K562 (cell line): ENCODE results near the gene RNF126. TPM values are rescaled to one million over a fixed set of nuclear protein-coding genes. Genes with fewer than 3 reads are reported as not detected.

Source experiments
- ATAC-seq: fragments of 200-7000 bp; cut with Tn5 transposase; 3 replicates; pipeline ENCODE4 v1.9.1; 2020; ENCODE audit warnings: moderate library complexity
- BruUV-seq: library from RNA; stranded (reverse); fragments of 400-500 nt; replicated peaks from 2 replicates; lab custom pipeline; 2021; lab: Mats Ljungman, UMichigan
- CTCF ChIA-PET: fragments of 300-600 bp; formaldehyde crosslinking; extraction: SDS; loops from one replicate; lab custom pipeline; 2021; ENCODE audit warnings: low intra/inter-chr PET ratio; lab: Yijun Ruan, JAX
- POLR2A ChIA-PET: fragments of 300-600, 350-650 bp; sonication (Branson Sonifier 250); formaldehyde crosslinking; extraction: SDS; loops from one replicate; lab custom pipeline; 2021; ENCODE audit warnings: antibody characterized with exemption, inconsistent platforms; lab: Yijun Ruan, JAX
- DNase-seq, 4 experiments: peaks; one replicate each; pipeline versions ENCODE4 v3.0.0 to v3.0.0-alpha.2; 2011 to 2018; ENCODE audit warnings: low spot score in 3 of 4, mixed read lengths in 3 of 4; ENCODE audit errors: extremely low read depth in 1 of 4
- FAIRE-seq: peaks from 2 replicates; lab custom pipeline; 2011; peaks lifted over from hg19 to GRCh38; lab: Jason Lieb, UNC
- H2AFZ ChIP-seq: 2 replicates; pipeline ENCODE4 v1.6.0; 2011; ENCODE audit warnings: low read depth, low read length, control low read depth, inconsistent platforms
- H3K27ac ChIP-seq: fragments of 200-600 bp; 3 replicates; pipeline ENCODE4 v1.8.0; 2011; ENCODE audit warnings: low read depth, mild to moderate bottlenecking, control low read depth, inconsistent platforms, low read length, moderate library complexity, mixed read lengths; ENCODE audit errors: extremely low read depth
- H3K27me3 ChIP-seq, 2 experiments: fragments of 300-600 bp in 1 of 2; 2 replicates in 1 of 2; 3 replicates in 1 of 2; pipeline versions ENCODE4 v1.6.0 to v1.8.0; 2011; ENCODE audit warnings: inconsistent platforms in 2 of 2, low read length in 2 of 2, mild to moderate bottlenecking in 1 of 2, mixed read lengths in 1 of 2, moderate library complexity in 1 of 2; ENCODE audit not compliant: control insufficient read depth in 2 of 2, insufficient read depth in 2 of 2
- H3K36me3 ChIP-seq: fragments of 300-600 bp; 3 replicates; pipeline ENCODE4 v1.8.0; 2011; ENCODE audit warnings: mild to moderate bottlenecking, low read length, inconsistent platforms; ENCODE audit not compliant: control insufficient read depth, insufficient read depth
- H3K4me1 ChIP-seq, 2 experiments: fragments of 200-600 bp in 1 of 2; replicated peaks in 1 of 2; 2 replicates in 1 of 2; 3 replicates in 1 of 2; pipeline versions ENCODE4 v1.5.1 to v1.8.0; 2011; ENCODE audit warnings: inconsistent platforms in 2 of 2, low read length in 2 of 2, mild to moderate bottlenecking in 1 of 2, mixed read lengths in 1 of 2, moderate library complexity in 1 of 2; ENCODE audit not compliant: control insufficient read depth in 2 of 2, insufficient read depth in 2 of 2
- H3K4me2 ChIP-seq: 2 replicates; pipeline ENCODE4 v1.6.1; 2011; ENCODE audit warnings: low read length, control low read depth, inconsistent platforms, mixed read lengths; ENCODE audit not compliant: insufficient read depth
- H3K4me3 ChIP-seq: fragments of 200-600 bp; sonication (generic), shearing (Covaris generic); 2 replicates; pipeline ENCODE4 v1.5.1; 2016; ENCODE audit warnings: control low read depth, inconsistent platforms
- H3K79me2 ChIP-seq: fragments of 200-600 bp; 3 replicates; pipeline ENCODE4 v1.8.0; 2011; ENCODE audit warnings: low read length, inconsistent platforms; ENCODE audit not compliant: control insufficient read depth, insufficient read depth
- H3K9ac ChIP-seq, 2 experiments: 2 replicates each; pipeline versions ENCODE4 v1.6.0 to v1.6.1; 2011; ENCODE audit warnings: low read depth in 2 of 2, low read length in 2 of 2, control low read depth in 1 of 2, inconsistent platforms in 1 of 2, mild to moderate bottlenecking in 1 of 2, mixed read lengths in 1 of 2; ENCODE audit not compliant: insufficient read depth in 1 of 2
- H3K9me1 ChIP-seq: one replicate; pipeline ENCODE4 v1.6.0; 2011; ENCODE audit warnings: inconsistent platforms, mild to moderate bottlenecking, low read length, moderate library complexity; ENCODE audit not compliant: control insufficient read depth, insufficient read depth
- H3K9me3 ChIP-seq: replicated peaks from 2 replicates; pipeline ENCODE4 v1.5.1; 2011; ENCODE audit warnings: low read depth, low read length, inconsistent platforms; ENCODE audit not compliant: control insufficient read depth, insufficient read depth
- H4K20me1 ChIP-seq: replicated peaks from 2 replicates; pipeline ENCODE4 v1.6.1; 2011; ENCODE audit warnings: low read length, inconsistent platforms, mixed read lengths; ENCODE audit not compliant: control insufficient read depth, insufficient read depth
- EHMT2 ChIP-seq: fragments of 450-650 bp; IDR thresholded peaks from 2 replicates; pipeline ENCODE4 v1.6.1; 2018; ENCODE audit warnings: antibody characterized with exemption
- KLF6 ChIP-seq: fragments of 250-450 bp; sonication (Bioruptor Pico); IDR thresholded peaks from 2 replicates; pipeline ENCODE4 v1.4.0; 2020; ENCODE audit warnings: mild to moderate bottlenecking, moderate library complexity, borderline replicate concordance
- POLR2G ChIP-seq: fragments of 200-400 bp; formaldehyde crosslinking; IDR thresholded peaks from 2 replicates; pipeline ENCODE4 v1.6.1; 2017; ENCODE audit warnings: low read depth, mild to moderate bottlenecking, antibody characterized with exemption, low read length, moderate library complexity
- STAG1 ChIP-seq: sonication (generic); formaldehyde crosslinking; IDR thresholded peaks from 2 replicates; pipeline ENCODE4 v1.5.0; 2020; ENCODE audit warnings: missing genetic modification reagents, borderline replicate concordance
- ZNF586 ChIP-seq: fragments of 450-650 bp; formaldehyde crosslinking; conservative IDR thresholded peaks from 2 replicates; pipeline ENCODE4 v1.4.0; 2020; ENCODE audit warnings: mild to moderate bottlenecking, moderate library complexity
- WGBS: fragments of 100-300 bp; shearing (Covaris generic); methylation state at CpG from one replicate; pipeline ENCODE4 v1.1.6; 2016; ENCODE audit warnings: low coverage, mixed read lengths; ENCODE audit not compliant: insufficient coverage; ENCODE audit errors: missing lambda C conversion rate; 5-methylcytosine and 5-hydroxymethylcytosine counted together
- in situ Hi-C: fragments of 300-500 bp; cut with MboI; formaldehyde crosslinking; loops from 4 replicates; pipeline ENCODE4 v1.15.0; 2018; ENCODE audit warnings: inconsistent platforms, mixed read lengths
- intact Hi-C: fragments of 100-400 bp; cut with micrococcal nuclease; formaldehyde crosslinking; loops from 2 replicates; pipeline ENCODE4 v1.14.2; 2022
- polyA plus RNA-seq, 8 experiments: library from polyadenylated mRNA; depleted of rRNA in 4 of 8; stranded (reverse) in 5 of 8; unstranded in 3 of 8; fragments of >200 nt; fragmentation: Nextera tagmentation in 2 of 8; fragmentation: Illumina TruSeq in 1 of 8; extraction: Ambion mirVana in 2 of 8; extraction: Trizol in 1 of 8; gene quantifications; 2 replicates each; pipeline versions ENCODE4 v1.2.1 to v1.2.3, GENCODE V29; 2011 to 2014; ENCODE audit warnings: inconsistent platforms in 1 of 8, missing spikeins in 1 of 8
- total RNA-seq, 7 experiments: library from RNA; depleted of rRNA in 6 of 7; stranded (reverse); fragments of >200 nt in 6 of 7; fragmentation: Illumina TruSeq in 2 of 7; extraction: Trizol in 2 of 7; gene quantifications; 2 replicates each; pipeline versions ENCODE4 v1.2.1 to v1.2.3, GENCODE V29; 2011 to 2021; ENCODE audit warnings: low replicate concordance in 1 of 7

Gene RNF126
- total and polyA plus RNA-seq, 9 of the 15 experiments (the other 6 are each of a cell fraction or from before 2014, with no cell fraction given) = 0.27 to 101 (median 12.3) TPM

GRCh38 chr19:618247-618619 is 44.8 kb downstream of the RNF126 start:
- BruUV-seq = no TSS peak
- Histone ChIP-seq H3K27me3 (no peaks in the 10 kb centered on the region), H3K79me2 (no peaks in the 10 kb centered on the region), H3K36me3 (peaks cover 73% of the 10 kb centered on the region; the same call in 2 of the 3 replicates), H2AFZ (no peak overlapping the region), H3K27ac (no peak overlapping the region), H3K9me3 (no peaks in the 10 kb centered on the region; the same call in 1 of the 2 replicates), H3K4me2 (no peak overlapping the region), H3K4me1 (peaks cover 0 to 11% of the 10 kb centered on the region in 2 experiments; a peak in 2 of 5 replicates), H3K9me1 (no peaks in the 10 kb centered on the region), H3K9ac (no peak overlapping the region; a peak in 1 of 4 replicates), H4K20me1 (no peaks in the 10 kb centered on the region), H3K4me3 (no peak overlapping the region)
- DNase-seq (no peak), ATAC-seq (no peak), FAIRE-seq (no peak)
- ChIA-PET POLR2A (no interaction called here), CTCF (no interaction called here)
- TF ChIP-seq POLR2G (0 out of 2 replicates have a peak, but pooled peaks have one; percentile 41), EHMT2 (no peak)
- in situ Hi-C loops (no loop called here), intact Hi-C loops (no loop called here)
- WGBS = 98% methylated on average over 18 of the region's 19 CpGs

GRCh38 chr19:617551-618246 is 45.3 kb downstream of the RNF126 start:
- BruUV-seq = no TSS peak
- intact Hi-C loops (no loop called here), in situ Hi-C loops (no loop called here)
- Histone ChIP-seq H3K9me3 (no peaks in the 10 kb centered on the region; the same call in 1 of the 2 replicates), H4K20me1 (no peaks in the 10 kb centered on the region), H3K4me1 (peaks cover 0 to 15% of the 10 kb centered on the region in 2 experiments; a peak in 2 of 5 replicates), H3K27ac (no peak overlapping the region), H3K27me3 (no peaks in the 10 kb centered on the region), H2AFZ (no peak overlapping the region), H3K36me3 (peaks cover 73% of the 10 kb centered on the region; the same call in 2 of the 3 replicates), H3K9me1 (no peaks in the 10 kb centered on the region), H3K9ac (no peak overlapping the region), H3K79me2 (no peaks in the 10 kb centered on the region), H3K4me3 (no peak overlapping the region), H3K4me2 (no peak overlapping the region)
- FAIRE-seq = no peak
- DNase-seq = no peak
- ChIA-PET POLR2A (no interaction called here), CTCF (no interaction called here)
- no peak for ATAC-seq
- TF ChIP-seq STAG1 (CRISPR knock-in tag) = no peak
- TF ChIP-seq POLR2G = 0 out of 2 replicates have a peak, but pooled peaks have one; percentile 2
- no peak for TF ChIP-seq ZNF586 (CRISPR knock-in tag)
- no peak for TF ChIP-seq KLF6 (CRISPR knock-in tag)
- 97% methylated on average over 14 of the region's 29 CpGs for WGBS
